H9 (cell line): ENCODE measurements around the gene GRAMD1B. TPM values are rescaled to one million over a fixed set of nuclear protein-coding genes. Genes with fewer than 3 reads are reported as not detected.

Source experiments
- DNase-seq: peaks from one replicate; pipeline ENCODE4 v3.0.0-alpha.2; 2017
- H2AFZ ChIP-seq: one replicate; pipeline ENCODE4 v1.6.1; 2013; ENCODE audit warnings: mild to moderate bottlenecking, low read length, control low read depth, moderate library complexity
- H2AK5ac ChIP-seq: 2 replicates; pipeline ENCODE4 v1.6.1; 2013; ENCODE audit warnings: low read length, control low read depth, mixed read lengths; ENCODE audit not compliant: insufficient read length
- H2BK120ac ChIP-seq: one replicate; pipeline ENCODE4 v1.6.1; 2013; ENCODE audit warnings: low read depth, mild to moderate bottlenecking, low read length, control low read depth, inconsistent platforms; ENCODE audit not compliant: poor library complexity, severe bottlenecking
- H2BK12ac ChIP-seq: 2 replicates; pipeline ENCODE4 v1.6.1; 2013; ENCODE audit warnings: low read length, control low read depth, mixed read lengths, low read depth; ENCODE audit not compliant: insufficient read length
- H2BK15ac ChIP-seq: 2 replicates; pipeline ENCODE4 v1.6.1; 2013; ENCODE audit warnings: low read depth, low read length, control low read depth
- H2BK20ac ChIP-seq: one replicate; pipeline ENCODE4 v1.6.1; 2013; ENCODE audit warnings: low read depth, mild to moderate bottlenecking, low read length, control low read depth, inconsistent platforms; ENCODE audit not compliant: poor library complexity, severe bottlenecking
- H2BK5ac ChIP-seq: 2 replicates; pipeline ENCODE4 v1.6.1; 2013; ENCODE audit warnings: low read length, control low read depth, mixed read lengths; ENCODE audit not compliant: insufficient read length
- H3K14ac ChIP-seq: 2 replicates; pipeline ENCODE4 v1.6.1; 2013; ENCODE audit warnings: low read length, control low read depth; ENCODE audit not compliant: insufficient read depth
- H3K18ac ChIP-seq: 2 replicates; pipeline ENCODE4 v1.6.1; 2013; ENCODE audit warnings: low read depth, mild to moderate bottlenecking, mixed read lengths, low read length, control low read depth; ENCODE audit not compliant: insufficient read length
- H3K23ac ChIP-seq: 2 replicates; pipeline ENCODE4 v1.6.1; 2013; ENCODE audit warnings: low read length, control low read depth, mixed read lengths, low read depth; ENCODE audit not compliant: insufficient read length
- H3K23me2 ChIP-seq: 2 replicates; pipeline ENCODE4 v1.6.1; 2013; ENCODE audit warnings: low read depth, mild to moderate bottlenecking, mixed read lengths, low read length, control low read depth; ENCODE audit not compliant: insufficient read length, poor library complexity, severe bottlenecking
- H3K27ac ChIP-seq: 2 replicates; pipeline ENCODE4 v1.5.1; 2013; ENCODE audit warnings: low read length, control low read depth, mixed read lengths, low read depth; ENCODE audit not compliant: insufficient read length
- H3K27me3 ChIP-seq: 2 replicates; pipeline ENCODE4 v1.6.1; 2013; ENCODE audit warnings: low read length, control low read depth, inconsistent platforms; ENCODE audit not compliant: insufficient read depth
- H3K4ac ChIP-seq: 2 replicates; pipeline ENCODE4 v1.6.1; 2013; ENCODE audit warnings: low read depth, mild to moderate bottlenecking, control low read depth, inconsistent platforms, low read length, moderate library complexity
- H3K4me1 ChIP-seq: 2 replicates; pipeline ENCODE4 v1.6.1; 2013; ENCODE audit warnings: low read length, control low read depth, inconsistent platforms; ENCODE audit not compliant: insufficient read depth
- H3K4me2 ChIP-seq: 2 replicates; pipeline ENCODE4 v1.6.1; 2013; ENCODE audit warnings: low read length, control low read depth, mixed read lengths; ENCODE audit not compliant: insufficient read length, insufficient read depth
- H3K56ac ChIP-seq: 2 replicates; pipeline ENCODE4 v1.6.1; 2013; ENCODE audit warnings: low read depth, mild to moderate bottlenecking, mixed read lengths, low read length, control low read depth; ENCODE audit not compliant: insufficient read length
- H3K79me1 ChIP-seq: 2 replicates; pipeline ENCODE4 v1.6.1; 2013; ENCODE audit warnings: low read depth, mild to moderate bottlenecking, moderate library complexity, low read length, control low read depth, inconsistent platforms; ENCODE audit not compliant: insufficient read depth, poor library complexity, severe bottlenecking
- H3K79me2 ChIP-seq: 2 replicates; pipeline ENCODE4 v1.6.1; 2013; ENCODE audit warnings: low read length, control low read depth, inconsistent platforms; ENCODE audit not compliant: insufficient read depth
- H3K9ac ChIP-seq: 2 replicates; pipeline ENCODE4 v1.6.1; 2013; ENCODE audit warnings: low read length, control low read depth, mixed read lengths; ENCODE audit not compliant: insufficient read length; ENCODE audit errors: extremely low read depth
- H3K9me3 ChIP-seq: one replicate; pipeline ENCODE4 v1.6.1; 2013; ENCODE audit warnings: low read depth, low read length, inconsistent platforms; ENCODE audit not compliant: control insufficient read depth
- H3T11ph ChIP-seq: one replicate; pipeline ENCODE4 v1.6.1; 2013; ENCODE audit warnings: mild to moderate bottlenecking, low read length, control low read depth, inconsistent platforms
- H4K20me1 ChIP-seq: one replicate; pipeline ENCODE4 v1.6.1; 2013; ENCODE audit not compliant: control insufficient read depth, insufficient read length, insufficient read depth
- H4K5ac ChIP-seq: 2 replicates; pipeline ENCODE4 v1.6.1; 2013; ENCODE audit warnings: low read depth, mild to moderate bottlenecking, mixed read lengths, low read length, control low read depth; ENCODE audit not compliant: insufficient read length
- H4K8ac ChIP-seq: replicated peaks from 2 replicates; pipeline ENCODE4 v1.6.1; 2013; ENCODE audit warnings: low read length, control low read depth, mixed read lengths, low read depth; ENCODE audit not compliant: insufficient read length
- H4K91ac ChIP-seq: 2 replicates; pipeline ENCODE4 v1.6.1; 2013; ENCODE audit warnings: low read depth, mild to moderate bottlenecking, moderate library complexity, mixed read lengths, low read length, control low read depth; ENCODE audit not compliant: insufficient read length
- H3K27ac Mint-ChIP-seq, 3 experiments: 2 replicates in 2 of 3; 3 replicates in 1 of 3; pipeline ENCODE4 v1.8.0; 2020 to 2021; ENCODE audit warnings: mixed read lengths in 3 of 3, mild to moderate bottlenecking in 1 of 3, moderate library complexity in 1 of 3
- H3K27me3 Mint-ChIP-seq: 2 replicates; pipeline ENCODE4 v1.8.0; 2021; ENCODE audit warnings: low read depth, mild to moderate bottlenecking, moderate library complexity, mixed read lengths
- H3K36me3 Mint-ChIP-seq, 3 experiments: 2 replicates in 2 of 3; 3 replicates in 1 of 3; pipeline ENCODE4 v1.8.0; 2020 to 2021; ENCODE audit warnings: low read depth in 3 of 3, mixed read lengths in 3 of 3; ENCODE audit not compliant: insufficient read depth in 1 of 3
- H3K4me1 Mint-ChIP-seq, 2 experiments: 2 replicates each; pipeline ENCODE4 v1.8.0; 2020; ENCODE audit warnings: mixed read lengths in 2 of 2
- H3K4me3 Mint-ChIP-seq, 2 experiments: 2 replicates in 1 of 2; 3 replicates in 1 of 2; pipeline ENCODE4 v1.8.0; 2020 to 2021; ENCODE audit warnings: mild to moderate bottlenecking in 2 of 2, mixed read lengths in 2 of 2, moderate library complexity in 1 of 2
- H3K9me3 Mint-ChIP-seq, 2 experiments: 2 replicates in 1 of 2; 3 replicates in 1 of 2; pipeline ENCODE4 v1.8.0; 2020; ENCODE audit warnings: mild to moderate bottlenecking in 2 of 2, mixed read lengths in 2 of 2, moderate library complexity in 1 of 2
- WGBS: extraction: QIAGEN DNeasy Blood & Tissue Kit; methylation state at CpG from one replicate; pipeline ENCODE4 v1.1.7; 2013; ENCODE audit warnings: missing lambda C conversion rate, low lambda C conversion rate, mixed read lengths; ENCODE audit not compliant: insufficient read length; ENCODE audit errors: extremely low coverage; 5-methylcytosine and 5-hydroxymethylcytosine counted together
- total RNA-seq: library from RNA; stranded (reverse); gene quantifications from 2 replicates; pipeline ENCODE4 v1.2.1, GENCODE V29; 2021
- TF ChIP-seq, protein P1 (sequence below): fragments of 200-600 bp; sonication (generic); conservative IDR thresholded peaks from 3 replicates; pipeline ENCODE4 v1.8.0; 2021; ENCODE audit warnings: antibody characterized with exemption, mild to moderate bottlenecking

Gene GRAMD1B
- total RNA-seq, 1 experiment from 2014 or later, result 25.9 TPM

- Histone ChIP-seq H3T11ph (no peak overlapping the region), H3K27me3 (no peaks in the 10 kb centered on the region), H3K56ac (no peak overlapping the region), H3K27ac (no peak overlapping the region), H3K14ac (no peak overlapping the region; the same call in 1 of the 2 replicates), H4K20me1 (peaks cover 2% of the 10 kb centered on the region), H3K4me2 (no peak overlapping the region), H3K4me1 (no peaks in the 10 kb centered on the region; the same call in 1 of the 2 replicates), H3K18ac (no peak overlapping the region), H2BK20ac (no peak overlapping the region), H3K4ac (no peak overlapping the region), H3K9ac (no peak overlapping the region), H3K79me1 (no peaks in the 10 kb centered on the region), H4K8ac (no peak overlapping the region), H2AFZ (no peak overlapping the region), H4K91ac (no peak overlapping the region), H4K5ac (no peak overlapping the region), H2BK12ac (no peak overlapping the region), H3K23ac (no peak overlapping the region), H2BK15ac (no peak overlapping the region), H2AK5ac (no peak overlapping the region), H2BK5ac (no peak overlapping the region), H3K9me3 (no peaks in the 10 kb centered on the region), H3K79me2 (no peaks in the 10 kb centered on the region), H2BK120ac (no peak overlapping the region), H3K23me2 (no peaks in the 10 kb centered on the region)
- no peaks in the 10 kb centered on the region for H3K9me3 Mint-ChIP-seq
- no peak overlapping the region for H3K4me3 Mint-ChIP-seq
- DNase-seq, result no peak
- WGBS, result no CpG with 5 or more reads among the region's 11 CpGs
- no peaks in the 10 kb centered on the region for H3K27me3 Mint-ChIP-seq
- peaks cover 20 to 22% of the 10 kb centered on the region in 2 experiments for H3K4me1 Mint-ChIP-seq
- H3K27ac Mint-ChIP-seq, result peak overlapping the region in 1 of 3 experiments; percentile 61; a peak in 1 of 7 replicates
- TF ChIP-seq, protein P1, sequence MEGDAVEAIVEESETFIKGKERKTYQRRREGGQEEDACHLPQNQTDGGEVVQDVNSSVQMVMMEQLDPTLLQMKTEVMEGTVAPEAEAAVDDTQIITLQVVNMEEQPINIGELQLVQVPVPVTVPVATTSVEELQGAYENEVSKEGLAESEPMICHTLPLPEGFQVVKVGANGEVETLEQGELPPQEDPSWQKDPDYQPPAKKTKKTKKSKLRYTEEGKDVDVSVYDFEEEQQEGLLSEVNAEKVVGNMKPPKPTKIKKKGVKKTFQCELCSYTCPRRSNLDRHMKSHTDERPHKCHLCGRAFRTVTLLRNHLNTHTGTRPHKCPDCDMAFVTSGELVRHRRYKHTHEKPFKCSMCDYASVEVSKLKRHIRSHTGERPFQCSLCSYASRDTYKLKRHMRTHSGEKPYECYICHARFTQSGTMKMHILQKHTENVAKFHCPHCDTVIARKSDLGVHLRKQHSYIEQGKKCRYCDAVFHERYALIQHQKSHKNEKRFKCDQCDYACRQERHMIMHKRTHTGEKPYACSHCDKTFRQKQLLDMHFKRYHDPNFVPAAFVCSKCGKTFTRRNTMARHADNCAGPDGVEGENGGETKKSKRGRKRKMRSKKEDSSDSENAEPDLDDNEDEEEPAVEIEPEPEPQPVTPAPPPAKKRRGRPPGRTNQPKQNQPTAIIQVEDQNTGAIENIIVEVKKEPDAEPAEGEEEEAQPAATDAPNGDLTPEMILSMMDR, result no peak
- H3K36me3 Mint-ChIP-seq, result peaks cover 3 to 13% (median 4%) of the 10 kb centered on the region in 3 experiments; a peak in 6 of 7 replicates
These were observed 160.3 kb downstream of the GRAMD1B start for GRCh38 chr11:123590296-123590912.
